Renal cortical epithelial cell (primary cell): Measurements from ENCODE around the gene SFN. TPM values are rescaled to one million over a fixed set of nuclear protein-coding genes. Genes with fewer than 3 reads are reported as not detected.
A peak's percentile ranks its signal among the peaks of the same experiment; 100 is the strongest.
"Not testable (repeated sequence)": the region's sequence is repeated elsewhere in the genome, so short reads cannot be mapped to it uniquely, and the experiment has no call there.

Source experiments
- DNase-seq: peaks from one replicate; pipeline ENCODE4 v3.0.0-alpha.2; 2011; ENCODE audit warnings: low read depth
- total RNA-seq: library from RNA; depleted of rRNA; stranded (reverse); fragments of >200 nt; gene quantifications from 2 replicates; pipeline ENCODE4 v1.2.3, GENCODE V29; 2014

SFN gene
- total RNA-seq, 1 donor from 2014 or later, result 21.6 TPM

DNA sequence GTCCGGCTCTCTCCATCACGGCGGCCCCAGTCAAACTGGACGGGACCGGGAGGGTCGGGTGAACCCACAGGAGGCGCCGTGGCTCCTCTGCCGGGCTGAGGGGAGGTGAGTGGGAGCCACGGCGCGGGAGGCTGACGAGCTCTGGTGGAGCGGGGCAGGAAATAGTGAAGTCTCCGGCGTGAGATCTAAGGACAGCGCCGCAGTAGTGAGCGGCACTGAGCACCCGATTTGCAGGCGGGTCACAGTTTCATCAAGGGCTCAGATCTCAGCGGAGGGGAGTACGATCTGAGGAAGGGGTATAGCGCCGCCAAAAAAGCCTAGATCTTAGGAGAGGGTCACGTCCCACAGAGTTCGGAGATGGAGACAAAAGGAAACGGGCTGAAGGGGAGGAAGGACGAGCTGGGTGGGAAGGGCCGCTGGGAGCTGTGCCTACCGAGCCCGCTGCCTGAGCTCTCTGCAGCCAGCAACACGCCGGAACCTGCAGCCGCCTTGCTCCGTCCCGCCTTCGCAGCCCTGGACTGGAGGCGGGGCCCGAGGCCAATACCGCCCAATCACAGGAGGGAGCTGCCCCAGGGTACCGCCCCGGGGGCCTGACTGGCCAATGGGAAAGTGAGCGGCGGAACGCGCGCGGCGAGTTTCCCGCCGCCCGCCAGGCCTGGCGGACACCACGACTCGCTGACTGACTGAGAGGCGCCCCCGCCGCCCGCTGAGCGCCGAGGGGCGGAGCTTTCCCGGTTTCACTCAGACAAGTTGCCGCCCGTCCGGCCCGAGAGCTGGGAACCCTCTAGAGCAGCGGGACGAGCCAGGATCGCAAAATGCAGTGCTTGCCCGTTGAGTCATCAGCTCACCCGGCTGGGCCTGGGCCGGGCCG is 1.9 kb downstream of the SFN start:
- DNase-seq, result peak; percentile 93

GRCh38 chr1:26873097-26873496 is 10.1 kb downstream of the SFN start:
- DNase-seq, result not testable (repeated sequence)

DNA sequence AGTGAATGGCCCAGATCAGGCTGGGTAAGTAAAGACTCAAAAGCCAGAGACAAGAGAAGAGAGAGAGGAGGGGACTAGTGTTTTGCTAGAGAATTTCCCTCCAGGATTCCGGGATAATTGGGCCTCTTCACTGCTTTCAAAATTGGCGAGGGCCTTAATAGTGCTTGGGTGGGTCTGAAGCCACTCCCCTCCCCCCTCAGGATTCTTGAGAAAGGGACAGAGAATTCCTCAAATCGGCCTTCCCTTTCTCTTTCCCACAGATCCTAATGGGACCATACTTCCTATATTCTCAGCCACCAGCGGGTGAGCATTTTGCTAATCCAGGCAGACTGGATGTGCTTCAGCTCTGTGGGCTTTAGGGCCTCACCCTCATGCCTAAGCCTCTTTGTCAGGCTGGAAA is 11.9 kb downstream of the SFN start:
- DNase-seq, result no peak

- DNase-seq, result no peak
Observed at GRCh38 chr1:26877326-26877725, 14.4 kb downstream of the SFN start.

- DNase-seq, result no peak
Observed at GRCh38 chr1:26879793-26880192, 16.8 kb downstream of the SFN start.

GRCh38 chr1:26881611-26882010 is 18.7 kb downstream of the SFN start:
- not testable (repeated sequence) for DNase-seq

GRCh38 chr1:26882696-26883463 is 19.9 kb downstream of the SFN start:
- DNase-seq, result no peak

- DNase-seq, result peak; percentile 47
Observed at GRCh38 chr1:26887125-26887524, 24.2 kb downstream of the SFN start.

- no peak for DNase-seq
Observed at GRCh38 chr1:26888231-26888630, 25.3 kb downstream of the SFN start.

GRCh38 chr1:26889551-26890466 is 26.9 kb downstream of the SFN start, which contains the start of gene GPN2:
TSS of gene GPN2 (minus strand) at chr1:26890283. CDS start at chr1:26890096, 187 bp downstream.
- DNase-seq, result peak; percentile 61

DNA sequence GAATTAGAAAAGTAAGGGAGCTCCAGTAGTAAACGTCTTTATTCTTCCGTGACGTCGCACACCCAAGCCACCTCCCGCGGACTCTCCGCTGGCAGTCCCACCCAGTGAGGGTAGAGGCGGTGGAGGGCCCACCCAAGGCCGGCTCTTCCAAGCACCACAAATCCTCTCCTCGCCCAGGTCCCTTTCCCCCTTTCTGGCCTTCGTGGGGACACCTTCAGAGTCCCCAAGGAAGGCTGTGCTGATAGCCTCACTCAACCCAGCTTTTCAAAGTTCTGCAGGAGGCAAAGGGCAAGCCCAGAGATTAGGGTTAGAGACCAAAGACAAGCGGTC is 27.5 kb downstream of the SFN start:
- no peak for DNase-seq

- DNase-seq, result no peak
Observed at GRCh38 chr1:26894263-26894662, 31.3 kb downstream of the SFN start.

DNA sequence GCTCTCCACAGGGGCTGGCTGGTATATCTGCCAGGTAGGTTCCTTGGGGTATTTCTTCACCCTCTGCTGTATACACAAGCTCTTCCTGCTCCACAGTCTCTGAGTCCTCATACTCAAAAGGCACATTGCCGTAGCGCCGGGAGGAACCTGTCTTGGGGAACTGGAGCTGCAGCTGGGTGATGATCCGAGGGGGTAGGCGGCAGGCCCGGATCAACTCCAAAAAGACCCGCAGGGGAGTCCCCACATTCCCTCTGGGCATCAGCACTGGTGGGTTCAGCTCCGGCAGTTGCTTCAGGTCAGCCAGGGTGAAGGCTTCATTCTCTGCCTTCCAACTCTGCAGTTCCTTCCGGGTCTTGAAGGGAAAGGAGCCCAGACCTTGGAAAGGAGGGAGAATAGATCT is 34.4 kb downstream of the SFN start:
- DNase-seq, result no peak

- peak; percentile 86 for DNase-seq
Observed at GRCh38 chr1:26900001-26900814, 37.3 kb downstream of the SFN start, which contains the start of gene GPATCH3. TSS of gene GPATCH3 (minus strand) at chr1:26900467. CDS start at chr1:26900442, 25 bp downstream.

- no peak for DNase-seq
Observed at GRCh38 chr1:26900815-26901511, 38.0 kb downstream of the SFN start.

DNA sequence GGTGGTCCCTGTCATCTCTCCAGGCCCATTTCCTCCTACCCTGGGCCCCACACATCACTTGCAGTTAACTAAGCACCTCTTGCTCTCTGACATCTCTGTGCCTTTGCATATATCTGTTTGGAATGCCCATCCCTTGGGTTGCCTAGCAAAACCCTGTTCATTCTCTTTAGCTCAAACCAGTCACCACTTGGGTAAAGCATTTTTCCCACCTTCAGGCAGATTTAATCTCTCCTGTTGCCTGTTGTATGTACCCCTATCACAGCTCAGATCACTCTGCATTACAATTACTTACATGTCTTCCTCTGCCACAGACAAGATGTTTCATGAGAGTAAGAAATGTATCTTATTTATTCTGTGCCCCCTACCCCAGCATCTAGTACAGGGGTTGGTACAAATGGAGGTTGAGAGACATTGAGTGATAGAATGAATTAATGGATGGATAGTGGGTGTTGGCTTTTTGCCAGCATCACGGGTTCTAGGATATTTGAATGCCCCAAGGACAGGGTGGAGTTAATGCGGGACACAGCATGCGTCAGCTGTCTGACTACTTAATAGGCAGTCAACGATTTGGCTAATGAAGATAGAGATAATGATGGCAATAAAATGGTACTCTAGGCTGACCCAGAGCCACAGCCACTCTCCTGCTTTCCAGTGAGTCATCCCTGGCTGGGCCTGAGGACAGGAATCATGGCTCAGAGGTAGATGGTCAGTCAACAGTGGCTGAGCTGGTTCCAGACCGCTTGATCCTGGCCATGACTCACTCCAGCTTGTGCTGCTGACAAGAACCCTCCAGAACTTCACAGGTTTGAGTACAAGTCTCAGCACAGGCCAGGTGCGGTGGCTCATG is 44.3 kb downstream of the SFN start:
- peak; percentile 99 for DNase-seq

GRCh38 chr1:26909951-26910342 is 47.0 kb downstream of the SFN start:
- no peak for DNase-seq

DNA sequence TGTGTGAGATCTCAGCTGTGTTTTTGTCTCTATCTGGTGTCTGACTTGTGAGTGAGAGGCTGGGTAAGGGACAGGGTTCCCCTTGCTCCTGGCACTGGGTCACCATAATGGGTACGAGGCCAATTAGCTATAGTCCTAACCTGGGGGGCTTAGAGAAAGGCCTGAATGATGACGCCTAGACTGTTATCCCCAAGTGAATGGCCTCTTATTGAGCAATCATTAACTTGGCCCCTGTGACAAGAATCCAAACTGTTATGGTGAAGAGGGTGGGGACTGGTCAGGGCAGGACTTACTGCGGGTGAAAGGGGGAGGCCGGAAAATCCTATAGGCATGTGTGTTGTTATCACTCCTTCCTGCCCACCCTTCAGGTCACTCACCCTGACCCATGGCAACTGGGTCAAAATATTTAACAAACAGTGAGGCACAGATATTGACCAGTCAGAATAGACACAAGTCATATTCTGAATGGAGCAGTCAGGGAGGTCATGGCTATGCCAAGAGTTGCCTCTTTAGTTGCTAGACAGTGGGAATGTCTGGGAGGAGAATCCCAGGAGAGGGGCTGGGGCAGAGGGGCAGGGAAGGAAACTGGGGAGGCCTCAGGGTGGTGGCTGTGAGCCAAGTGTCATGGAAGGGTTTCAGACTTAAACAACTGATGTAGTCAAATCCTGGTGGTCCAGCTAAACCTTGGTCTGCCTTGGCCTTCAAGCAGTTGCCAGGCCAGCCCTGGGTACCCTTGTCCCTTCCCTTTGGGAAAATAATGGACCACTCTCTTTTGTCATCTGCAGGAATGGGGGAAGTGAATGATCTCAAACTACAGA is 47.6 kb downstream of the SFN start:
- DNase-seq, result peak; percentile 69
